ENCODE measurements around the gene SLC25A44. TPM values are rescaled to one million over a fixed set of nuclear protein-coding genes. Genes with fewer than 3 reads are reported as not detected.
"Not testable (repeated sequence)": the region's sequence is repeated elsewhere in the genome, so short reads cannot be mapped to it uniquely, and the experiment has no call there.

The SLC25A44 gene
- total RNA-seq, 1 donor from 2014 or later: 18.2 TPM

DNA sequence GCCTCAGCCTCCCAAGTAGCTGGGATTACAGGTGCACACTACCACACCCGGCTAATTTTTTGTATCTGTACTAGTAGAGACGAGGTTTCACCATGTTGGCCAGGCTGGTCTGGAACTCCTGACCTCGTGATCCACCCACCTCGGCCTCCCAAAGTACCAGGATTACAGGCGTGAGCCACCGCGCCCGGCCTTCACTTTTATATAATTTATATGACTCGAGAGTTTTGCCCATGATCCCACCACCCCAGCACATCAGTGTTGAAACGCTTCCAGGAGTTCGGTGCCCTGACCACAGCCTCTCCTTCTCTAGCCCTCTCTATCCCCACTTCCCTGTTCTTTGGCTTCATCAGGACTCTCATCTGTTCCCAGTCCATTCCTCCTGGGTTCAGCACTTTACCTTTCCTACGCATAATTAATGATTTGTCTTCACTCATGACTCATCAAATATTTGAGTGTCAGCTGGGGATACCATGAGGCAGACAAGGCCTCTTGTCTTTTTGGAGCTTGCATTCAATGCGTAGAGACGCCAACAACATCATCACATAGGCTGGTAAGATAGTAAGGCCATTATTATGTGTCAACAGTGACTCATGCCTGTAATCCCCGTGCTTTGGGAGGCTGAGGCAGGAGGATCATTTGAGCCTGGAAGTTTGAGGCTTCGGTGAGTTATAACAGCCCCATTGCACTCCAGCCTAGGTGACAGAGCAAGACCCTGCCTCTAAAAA is 20.3 kb downstream of the SLC25A44 start:
- Histone ChIP-seq H3K36me3 (ENCODE audit: control insufficient read depth, insufficient read depth, low read length) (no peaks in the 10 kb centered on the region), H3K4me3 (ENCODE audit: low read depth, low read length) (no peak overlapping the region), H3K27me3 (ENCODE audit: control insufficient read depth, insufficient read depth, low read length) (no peaks in the 10 kb centered on the region)
- TF ChIP-seq, protein P1, sequence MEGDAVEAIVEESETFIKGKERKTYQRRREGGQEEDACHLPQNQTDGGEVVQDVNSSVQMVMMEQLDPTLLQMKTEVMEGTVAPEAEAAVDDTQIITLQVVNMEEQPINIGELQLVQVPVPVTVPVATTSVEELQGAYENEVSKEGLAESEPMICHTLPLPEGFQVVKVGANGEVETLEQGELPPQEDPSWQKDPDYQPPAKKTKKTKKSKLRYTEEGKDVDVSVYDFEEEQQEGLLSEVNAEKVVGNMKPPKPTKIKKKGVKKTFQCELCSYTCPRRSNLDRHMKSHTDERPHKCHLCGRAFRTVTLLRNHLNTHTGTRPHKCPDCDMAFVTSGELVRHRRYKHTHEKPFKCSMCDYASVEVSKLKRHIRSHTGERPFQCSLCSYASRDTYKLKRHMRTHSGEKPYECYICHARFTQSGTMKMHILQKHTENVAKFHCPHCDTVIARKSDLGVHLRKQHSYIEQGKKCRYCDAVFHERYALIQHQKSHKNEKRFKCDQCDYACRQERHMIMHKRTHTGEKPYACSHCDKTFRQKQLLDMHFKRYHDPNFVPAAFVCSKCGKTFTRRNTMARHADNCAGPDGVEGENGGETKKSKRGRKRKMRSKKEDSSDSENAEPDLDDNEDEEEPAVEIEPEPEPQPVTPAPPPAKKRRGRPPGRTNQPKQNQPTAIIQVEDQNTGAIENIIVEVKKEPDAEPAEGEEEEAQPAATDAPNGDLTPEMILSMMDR (IDR thresholded peaks at IDR 0.05; ENCODE audit: insufficient read depth, low read length, poor library complexity, severe bottlenecking): no peak
- DNase-seq (ENCODE audit: low read depth): no peak

DNA sequence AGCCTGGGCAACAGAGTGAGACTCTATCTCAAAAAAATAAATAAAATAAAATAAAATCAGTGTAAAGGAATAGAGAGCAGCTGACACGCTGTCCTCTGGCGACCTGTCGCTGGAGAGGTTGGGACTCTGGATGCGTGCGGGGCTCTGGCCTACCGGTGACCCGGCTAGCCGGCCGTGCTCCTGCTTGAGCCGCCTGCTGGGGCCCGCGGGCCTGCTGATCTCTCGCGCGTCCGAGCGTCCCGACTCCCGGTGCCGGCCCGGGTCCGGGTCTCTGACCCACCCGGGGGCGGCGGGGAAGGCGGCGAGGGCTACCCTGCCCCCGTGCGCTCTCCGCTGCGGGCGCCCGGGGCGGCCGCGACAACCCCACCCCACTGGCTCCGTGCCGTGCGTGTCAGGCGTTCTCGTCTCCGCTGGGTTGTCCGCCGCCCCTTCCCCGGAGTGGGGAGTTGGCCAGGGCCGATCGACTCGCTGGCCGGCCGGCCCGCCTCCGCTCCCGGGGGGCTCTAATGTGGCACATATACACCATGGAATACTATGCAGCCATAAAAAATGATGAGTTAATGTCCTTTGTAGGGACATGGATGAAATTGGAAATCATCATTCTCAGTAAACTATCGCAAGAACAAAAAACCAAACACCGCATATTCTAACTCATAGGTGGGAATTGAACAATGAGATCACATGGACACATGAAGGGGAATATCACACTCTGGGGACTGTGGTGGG is 22.6 kb downstream of the SLC25A44 start:
- H3K4me3 ChIP-seq (ENCODE audit: low read depth, low read length): not testable (repeated sequence)

DNA sequence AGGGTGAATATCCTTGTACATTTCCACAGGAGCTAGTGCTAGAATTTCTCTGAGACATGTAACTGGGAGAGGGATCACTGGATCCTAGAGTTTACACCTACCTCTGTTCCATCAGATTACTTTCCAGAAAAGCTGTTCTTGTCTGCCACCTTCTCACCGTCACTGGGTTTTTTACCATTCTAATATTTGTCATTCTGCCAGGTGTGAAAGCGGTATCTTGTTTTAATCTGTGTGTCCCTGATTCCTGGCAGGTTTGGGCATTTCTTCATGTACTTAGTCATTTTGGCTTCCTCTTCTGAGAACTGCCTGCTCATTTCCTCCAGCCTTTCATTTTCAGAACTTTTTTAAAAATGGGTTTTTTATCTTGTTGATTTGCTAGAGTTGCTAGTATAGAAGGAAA is 24.0 kb downstream of the SLC25A44 start:
- Histone ChIP-seq H3K36me3 (ENCODE audit: control insufficient read depth, insufficient read depth, low read length) (no peaks in the 10 kb centered on the region), H3K4me3 (ENCODE audit: low read depth, low read length) (no peak overlapping the region), H3K27me3 (ENCODE audit: control insufficient read depth, insufficient read depth, low read length) (no peaks in the 10 kb centered on the region)
- TF ChIP-seq, protein P1 (IDR thresholded peaks at IDR 0.05; ENCODE audit: insufficient read depth, low read length, poor library complexity, severe bottlenecking): no peak
- no peak for DNase-seq (ENCODE audit: low read depth)

More for the DNA sequence above, 22.6 kb downstream of the SLC25A44 start:
- DNase-seq (ENCODE audit: low read depth); H3K36me3 ChIP-seq (ENCODE audit: control insufficient read depth, insufficient read depth, low read length); H3K27me3 ChIP-seq (ENCODE audit: control insufficient read depth, insufficient read depth, low read length): not testable (repeated sequence)

DNA sequence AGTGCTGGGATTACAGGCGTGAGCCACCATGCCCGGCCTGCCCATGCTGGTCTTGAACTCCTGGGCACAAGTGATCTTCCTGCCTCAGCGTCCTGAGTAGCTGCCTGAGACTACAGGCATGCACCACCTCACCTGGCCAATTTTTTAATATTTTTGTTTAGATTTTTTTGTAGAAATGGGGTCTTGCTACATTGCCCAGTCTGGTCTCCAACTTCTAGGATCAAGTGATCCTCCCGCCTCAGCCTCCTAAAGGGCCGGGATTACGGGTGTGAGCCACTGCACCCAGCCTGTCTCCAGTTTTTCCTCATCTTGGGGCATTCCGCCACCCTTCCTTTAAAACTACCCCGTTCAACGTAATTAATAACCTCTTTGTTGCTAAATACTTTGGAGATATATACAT is 26.3 kb downstream of the SLC25A44 start:
- DNase-seq (ENCODE audit: low read depth): no peak
- TF ChIP-seq, protein P1 (IDR thresholded peaks at IDR 0.05; ENCODE audit: insufficient read depth, low read length, poor library complexity, severe bottlenecking): no peak
- no peak overlapping the region for H3K4me3 ChIP-seq (ENCODE audit: low read depth, low read length)
- H3K36me3 ChIP-seq (ENCODE audit: control insufficient read depth, insufficient read depth, low read length): no peaks in the 10 kb centered on the region
- H3K27me3 ChIP-seq (ENCODE audit: control insufficient read depth, insufficient read depth, low read length): no peaks in the 10 kb centered on the region

DNA sequence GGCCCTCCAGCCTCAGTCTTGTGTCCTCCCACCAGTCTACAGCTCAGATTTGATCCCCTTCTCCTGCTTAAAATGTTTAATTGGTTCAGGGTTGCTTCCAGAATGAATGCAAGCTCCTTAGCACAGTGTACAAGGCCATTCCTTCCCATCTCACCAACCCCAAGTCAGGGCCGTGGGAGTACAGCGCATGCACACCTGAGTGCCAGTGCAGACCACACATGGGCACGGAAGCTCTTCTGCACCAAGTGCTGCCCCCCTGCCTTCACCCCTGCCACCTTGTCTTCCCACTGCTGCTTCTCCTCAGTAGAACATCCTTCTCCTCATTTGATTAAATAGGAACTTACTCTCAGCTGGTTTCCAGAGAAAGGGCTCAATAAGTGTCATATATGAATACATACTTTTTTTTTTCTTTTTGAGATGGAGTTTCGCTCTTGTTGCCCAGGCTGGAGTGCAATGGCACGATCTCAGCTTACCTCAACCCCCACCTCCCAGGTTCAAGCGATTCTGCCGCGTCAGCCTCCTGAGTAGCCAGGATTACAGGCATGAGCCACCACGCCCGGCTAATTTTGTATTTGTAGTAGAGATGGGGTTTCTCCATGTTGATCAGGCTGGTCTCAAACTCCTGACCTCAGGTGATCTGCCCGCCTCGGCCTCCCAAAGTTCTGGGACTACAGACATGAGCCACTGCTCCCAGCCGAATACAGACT is 28.2 kb downstream of the SLC25A44 start:
- Histone ChIP-seq H3K27me3 (ENCODE audit: control insufficient read depth, insufficient read depth, low read length) (no peaks in the 10 kb centered on the region), H3K4me3 (ENCODE audit: low read depth, low read length) (no peak overlapping the region), H3K36me3 (ENCODE audit: control insufficient read depth, insufficient read depth, low read length) (no peaks in the 10 kb centered on the region)
- no peak for DNase-seq (ENCODE audit: low read depth)
- TF ChIP-seq, protein P1 (IDR thresholded peaks at IDR 0.05; ENCODE audit: insufficient read depth, low read length, poor library complexity, severe bottlenecking): no peak

DNA sequence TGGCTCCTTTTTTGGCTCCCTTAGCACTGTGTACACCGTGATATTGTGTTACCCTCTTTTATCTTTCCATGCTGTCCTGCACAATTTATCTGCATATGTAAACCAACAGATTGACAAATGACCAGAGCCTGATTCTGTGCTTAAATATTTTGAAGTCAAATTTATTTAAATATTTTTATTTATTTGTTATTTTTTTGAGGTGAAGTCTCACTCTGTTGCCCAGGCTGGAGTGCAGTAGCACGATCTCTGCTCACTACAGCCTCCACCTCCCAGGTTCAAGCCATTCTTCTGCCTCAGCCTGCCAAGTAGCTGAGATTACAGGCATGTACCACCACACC is 31.7 kb downstream of the SLC25A44 start:
- Histone ChIP-seq H3K4me3 (ENCODE audit: low read depth, low read length) (no peak overlapping the region), H3K36me3 (ENCODE audit: control insufficient read depth, insufficient read depth, low read length) (no peaks in the 10 kb centered on the region), H3K27me3 (ENCODE audit: control insufficient read depth, insufficient read depth, low read length) (no peaks in the 10 kb centered on the region)
- no peak for DNase-seq (ENCODE audit: low read depth)
- TF ChIP-seq, protein P1 (IDR thresholded peaks at IDR 0.05; ENCODE audit: insufficient read depth, low read length, poor library complexity, severe bottlenecking): no peak
